GM19397 (cell line): Measurements from ENCODE around the gene MRPS23.

Experiments
- ATAC-seq: cut with Tn5 transposase; IDR thresholded peaks from one replicate; pipeline ENCODE4 v1.9.1; 2021; ENCODE audit warnings: mild to moderate bottlenecking, moderate library complexity; ENCODE audit not compliant: unreplicated experiment

Gene MRPS23

GRCh38 chr17:57838857-57839570 lies 10.8 kb downstream of the MRPS23 start:
- ATAC-seq: no peak

GRCh38 chr17:57838453-57838852 lies 11.4 kb downstream of the MRPS23 start:
- ATAC-seq: no peak

GRCh38 chr17:57835333-57835900 lies 14.4 kb downstream of the MRPS23 start:
- no peak for ATAC-seq

GRCh38 chr17:57834146-57834741 lies 15.6 kb downstream of the MRPS23 start:
- ATAC-seq: no peak

GRCh38 chr17:57833179-57833939 lies 16.5 kb downstream of the MRPS23 start:
- ATAC-seq: no peak

DNA sequence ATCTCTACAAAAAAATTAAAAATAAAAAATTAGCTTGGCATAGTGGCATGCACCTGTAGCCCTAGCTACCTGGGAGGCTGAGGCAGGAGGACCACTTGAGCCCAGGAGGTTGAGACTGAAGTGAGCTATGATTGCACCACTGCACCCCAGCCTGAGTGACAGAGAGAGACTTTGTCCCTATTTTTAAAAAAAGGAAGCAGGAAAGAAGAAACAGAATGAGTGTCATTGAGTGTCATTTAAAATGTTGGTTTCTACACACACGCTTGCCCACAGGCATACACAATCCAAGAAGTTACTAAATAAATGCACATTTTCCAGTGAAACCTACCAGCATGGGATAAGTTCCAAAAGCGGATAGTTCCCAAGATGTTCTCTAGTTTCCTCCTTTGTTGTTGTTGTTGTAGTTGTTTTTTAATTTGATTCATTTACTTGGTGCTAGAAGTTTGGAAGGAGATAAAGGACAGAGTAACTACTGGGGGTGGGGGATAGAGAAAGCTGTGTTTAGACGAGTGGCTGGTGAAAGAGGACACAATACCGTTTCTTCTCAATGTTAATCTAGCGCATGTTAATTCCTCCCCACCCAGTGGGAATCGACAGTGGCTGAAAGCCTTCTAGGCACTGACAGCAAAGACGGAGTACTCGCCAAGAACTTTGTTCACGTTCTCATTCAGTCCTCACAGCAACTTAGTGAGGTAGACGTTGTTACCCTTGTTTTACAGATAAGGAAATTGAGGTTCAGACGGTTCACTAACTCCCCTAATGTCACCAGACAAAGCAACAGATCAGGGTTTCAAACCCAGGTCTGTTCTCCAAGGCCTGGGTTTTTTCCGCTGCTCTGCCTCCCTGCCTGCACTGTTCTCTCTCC lies 17.3 kb downstream of the MRPS23 start:
- ATAC-seq: no peak

GRCh38 chr17:57830880-57831279 lies 19.0 kb downstream of the MRPS23 start:
- no peak for ATAC-seq

DNA sequence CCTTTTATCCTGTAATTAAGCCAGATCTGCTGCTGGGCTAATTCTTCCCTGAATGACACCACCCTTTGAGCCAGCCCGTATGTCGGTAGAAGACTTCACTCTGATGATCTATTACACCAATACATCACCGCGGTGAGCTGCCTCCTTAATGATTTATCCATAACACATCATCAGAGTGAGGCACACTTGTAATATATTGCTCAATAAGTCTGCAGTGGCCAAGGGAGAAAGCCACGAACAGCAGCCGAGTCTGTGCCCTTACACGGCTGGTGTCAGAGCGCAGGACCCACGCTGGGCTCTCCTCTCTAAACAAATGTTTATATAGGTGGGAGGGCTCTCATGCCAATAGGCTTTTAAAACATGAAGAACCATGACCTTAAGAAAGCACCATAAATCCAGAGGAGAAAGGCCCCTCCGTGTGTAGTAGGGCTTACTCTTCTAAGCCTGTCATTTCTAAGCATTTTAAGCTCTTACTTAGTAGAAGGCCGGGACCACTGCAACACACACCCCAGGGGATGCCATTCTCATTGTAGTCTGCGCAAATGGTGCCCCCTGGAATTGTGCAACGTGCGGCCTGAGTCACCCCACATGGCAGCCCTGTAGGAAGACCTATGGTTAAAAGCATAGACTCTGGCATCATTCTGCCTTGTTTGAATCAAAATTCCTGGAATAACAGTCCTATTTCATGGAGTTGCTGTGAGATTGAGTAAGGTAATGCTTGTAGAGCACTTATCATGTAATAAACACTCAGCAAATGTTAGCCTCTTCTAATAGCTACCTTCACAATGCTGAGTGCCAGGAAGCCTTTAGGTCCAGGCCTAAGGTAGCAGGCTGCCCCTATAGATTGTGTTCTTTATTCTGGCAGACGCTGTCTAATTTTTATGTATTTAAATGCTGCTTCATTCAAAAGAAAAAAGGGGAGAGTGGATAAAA lies 26.1 kb downstream of the MRPS23 start:
- ATAC-seq: no peak

DNA sequence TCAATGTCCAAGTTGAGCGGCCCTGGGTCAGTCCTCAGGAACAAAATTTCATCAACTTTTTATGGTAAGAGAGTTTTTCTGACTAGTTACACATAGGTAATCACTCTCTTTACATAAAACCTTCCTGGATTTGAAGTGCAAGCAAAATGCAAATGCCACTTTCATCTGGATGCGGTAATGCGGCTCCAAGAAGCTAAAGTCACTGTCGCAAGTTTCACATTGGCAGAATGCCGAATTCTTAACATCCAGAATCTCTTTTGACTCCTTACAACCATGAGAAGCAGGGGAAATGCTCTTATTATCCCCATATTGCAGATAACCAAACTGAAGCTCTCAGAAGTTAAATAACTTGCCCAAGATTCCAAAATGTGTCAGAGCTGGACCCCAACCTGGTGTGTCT lies 30.0 kb downstream of the MRPS23 start:
- no peak for ATAC-seq

GRCh38 chr17:57819285-57819684 lies 30.6 kb downstream of the MRPS23 start:
- ATAC-seq: no peak

- no peak for ATAC-seq
These were observed 31.8 kb downstream of the MRPS23 start for GRCh38 chr17:57818066-57818465.

DNA sequence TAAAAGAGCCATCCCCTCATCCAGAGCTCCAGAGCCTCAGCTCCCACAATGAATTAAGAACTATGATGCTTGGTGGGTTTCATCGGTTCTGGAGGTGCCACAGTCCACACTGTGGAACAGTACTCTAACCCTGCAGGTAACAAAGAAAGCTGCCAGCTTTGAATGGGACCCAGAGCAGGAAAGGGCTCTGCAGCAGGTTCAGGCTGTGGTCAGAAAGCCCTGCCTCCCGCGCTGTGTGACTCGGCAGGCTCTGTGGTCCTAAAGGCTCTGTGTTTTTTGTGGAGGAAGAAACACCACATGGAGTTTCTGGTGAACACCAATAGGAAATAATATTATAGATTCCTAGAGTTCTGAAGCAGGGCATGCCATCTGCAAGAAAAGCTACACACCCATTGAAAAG lies 32.5 kb downstream of the MRPS23 start:
- no peak for ATAC-seq

GRCh38 chr17:57814421-57814820 lies 35.4 kb downstream of the MRPS23 start:
- no peak for ATAC-seq

GRCh38 chr17:57811638-57812280 lies 38.1 kb downstream of the MRPS23 start:
- no peak for ATAC-seq

DNA sequence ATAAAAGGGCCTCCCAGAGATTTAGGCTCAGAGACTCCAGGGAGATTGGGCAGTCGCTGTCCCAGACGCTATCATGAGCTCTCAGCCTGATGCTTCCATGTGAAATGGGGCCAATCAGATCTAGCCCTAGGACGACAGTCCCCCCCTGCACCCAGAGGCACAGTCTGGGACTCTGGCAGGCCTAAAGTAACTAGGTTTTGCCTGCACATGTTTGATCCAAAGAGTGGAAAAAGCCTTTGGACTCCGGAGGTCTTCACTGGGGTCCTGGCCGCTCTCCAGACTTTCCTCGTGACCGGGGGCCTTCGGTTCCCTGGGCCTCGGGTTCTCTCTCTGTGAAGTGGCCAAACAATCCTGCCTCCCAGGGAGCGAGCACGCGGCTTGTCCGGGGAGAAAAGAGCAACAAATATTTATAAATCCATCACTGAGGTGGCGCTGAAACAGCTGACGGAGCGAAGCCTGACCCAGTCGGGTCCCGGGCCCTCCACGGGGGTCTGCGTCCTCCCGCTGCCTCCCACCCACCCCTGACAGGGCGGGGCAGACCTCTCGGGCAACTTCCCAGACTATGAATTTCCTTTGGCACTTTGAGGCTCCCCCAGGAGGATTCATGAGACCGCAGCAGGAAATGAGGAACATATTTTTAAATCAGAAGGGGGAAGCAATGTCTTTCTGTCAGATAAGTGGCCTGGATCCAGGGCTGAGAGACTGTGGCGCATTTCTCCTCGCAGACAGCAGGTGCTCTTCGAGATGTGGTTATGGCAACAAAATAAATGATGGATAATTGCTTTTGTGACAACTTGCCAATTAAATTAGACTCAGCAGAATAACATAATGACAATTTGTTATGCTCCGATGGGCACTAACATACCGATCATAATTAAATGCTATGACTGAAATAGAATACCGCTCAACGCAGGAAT lies 38.9 kb downstream of the MRPS23 start:
- ATAC-seq: no peak

DNA sequence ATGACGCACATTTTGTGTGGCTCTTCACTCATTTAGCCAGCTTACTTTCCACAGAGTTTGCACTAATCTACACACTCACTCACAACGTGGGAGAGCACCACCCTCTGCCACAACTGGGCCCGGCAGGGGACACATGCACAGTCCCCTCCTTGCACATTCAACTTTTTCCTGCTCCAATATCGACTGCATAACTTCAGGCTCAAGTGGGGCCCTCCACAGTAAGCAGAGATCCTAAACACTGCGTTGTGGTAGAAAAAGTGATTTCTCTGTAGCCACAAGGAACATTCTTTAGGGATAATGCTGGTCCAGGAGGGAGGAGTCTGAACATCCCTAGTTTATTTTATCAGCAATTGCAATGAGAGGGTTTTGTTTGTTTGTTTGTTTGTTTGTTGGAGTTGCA lies 40.0 kb downstream of the MRPS23 start:
- ATAC-seq: no peak

DNA sequence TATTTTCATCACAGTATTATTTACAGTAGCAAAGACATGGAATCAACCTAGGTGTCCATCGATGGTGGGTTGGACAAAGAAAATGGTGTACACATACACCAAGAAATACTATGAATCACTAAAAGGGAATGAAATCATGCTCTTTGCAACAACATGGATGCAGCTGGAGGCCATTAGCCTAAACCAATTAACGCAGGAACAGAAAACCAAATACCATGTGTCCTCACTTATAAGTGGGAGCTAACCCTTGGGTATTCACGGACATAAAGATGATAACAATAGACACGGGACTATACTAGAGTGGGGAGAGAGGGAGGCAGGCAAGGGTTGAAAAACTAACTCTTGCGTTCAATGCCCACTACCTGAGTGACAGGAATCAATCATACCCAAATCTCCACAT lies 41.0 kb downstream of the MRPS23 start:
- no peak for ATAC-seq

GRCh38 chr17:57806167-57806830 lies 43.5 kb downstream of the MRPS23 start:
- no peak for ATAC-seq
